Endothelial cell of umbilical vein (primary cell): ENCODE measurements around the gene KDSR.

ENCODE experiments used
- CTCF ChIP-seq, 2 donors: IDR thresholded peaks; 1 replicate in 1 of 2; 2 replicates in 1 of 2; pipeline ENCODE4 v1.5.1; 2011; ENCODE audit warnings: low read length in 2 of 2, mild to moderate bottlenecking in 2 of 2, moderate library complexity in 2 of 2, control low read depth in 1 of 2, inconsistent platforms in 1 of 2, low read depth in 1 of 2; ENCODE audit not compliant: insufficient read depth in 1 of 2; ENCODE audit errors: extremely low read depth in 1 of 2
- EZH2 ChIP-seq: IDR thresholded peaks from 2 replicates; pipeline ENCODE4 v1.6.1; 2012; ENCODE audit warnings: borderline replicate concordance, low read depth, mild to moderate bottlenecking, moderate library complexity, low read length, inconsistent platforms; ENCODE audit not compliant: severe bottlenecking
- GATA2 ChIP-seq: IDR thresholded peaks from 2 replicates; pipeline ENCODE4 v1.7.0; 2011; ENCODE audit warnings: low read depth, mild to moderate bottlenecking, moderate library complexity, mixed read lengths, low read length; ENCODE audit not compliant: insufficient read length, insufficient read depth
- POLR2A ChIP-seq: IDR thresholded peaks from 2 replicates; pipeline ENCODE4 v1.6.1; 2012; ENCODE audit warnings: low read depth, mild to moderate bottlenecking, control low read depth, low read length
- POLR2AphosphoS5 ChIP-seq: IDR thresholded peaks from 2 replicates; pipeline ENCODE4 v1.6.1; 2012; ENCODE audit warnings: low read depth, mild to moderate bottlenecking, control low read depth, low read length, moderate library complexity; ENCODE audit not compliant: insufficient read depth

DNA sequence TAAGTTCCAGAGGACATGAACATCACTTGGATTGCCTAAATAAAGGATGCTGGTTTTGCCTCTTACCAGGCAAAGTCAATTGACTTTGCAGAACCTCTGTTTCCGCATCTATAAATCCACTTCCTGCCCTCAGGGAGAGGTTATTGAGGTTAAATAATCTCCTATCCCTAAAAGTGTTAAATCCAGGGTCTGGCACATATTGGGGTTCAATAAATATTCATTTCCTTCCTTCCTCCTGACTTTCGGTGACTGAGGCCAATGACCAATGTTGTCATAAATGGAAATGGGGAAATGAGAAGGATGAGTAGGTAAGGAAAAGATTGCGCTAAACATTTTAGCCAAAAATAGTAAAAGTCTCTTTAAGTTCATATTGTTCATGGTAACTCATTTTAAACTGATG, 63.5 kb downstream of the KDSR start:
- TF ChIP-seq POLR2A (no peak), CTCF (IDR thresholded peaks at IDR 0.05; ENCODE audit: extremely low read depth in 1 of 2, insufficient read depth in 1 of 2, low read depth in 1 of 2, low read length in 2 of 2) (no peak), POLR2AphosphoS5 (no peak), EZH2 (no peak), GATA2 (no peak)
